Hepatocyte (in vitro differentiated cells): ENCODE data around the gene PLCL2. TPM values are rescaled to one million over a fixed set of nuclear protein-coding genes. Genes with fewer than 3 reads are reported as not detected.

Source experiments
- DNase-seq: peaks from one replicate; pipeline ENCODE4 v3.0.0-alpha.2; 2016; ENCODE audit warnings: low spot score
- H2AFZ ChIP-seq: fragments of 200-600 bp; sonication (generic); 2 replicates; pipeline ENCODE4 v1.6.0; 2016; ENCODE audit warnings: antibody characterized with exemption, mild to moderate bottlenecking
- H3K27ac ChIP-seq: fragments of 200-600 bp; sonication (generic); 2 replicates; pipeline ENCODE4 v1.5.1; 2016; ENCODE audit warnings: mild to moderate bottlenecking
- H3K27me3 ChIP-seq: fragments of 200-600 bp; sonication (generic); 2 replicates; pipeline ENCODE4 v1.6.1; 2016
- H3K36me3 ChIP-seq: fragments of 200-600 bp; sonication (generic); replicated peaks from 2 replicates; pipeline ENCODE4 v1.5.1; 2016; ENCODE audit warnings: low read depth; ENCODE audit not compliant: insufficient read depth
- H3K4me1 ChIP-seq: fragments of 200-600 bp; sonication (generic); 2 replicates; pipeline ENCODE4 v1.5.1; 2016; ENCODE audit warnings: mild to moderate bottlenecking, moderate library complexity; ENCODE audit not compliant: insufficient read depth
- H3K4me2 ChIP-seq: fragments of 200-600 bp; sonication (generic); 2 replicates; pipeline ENCODE4 v1.6.0; 2016
- H3K4me3 ChIP-seq: fragments of 200-600 bp; sonication (generic); 2 replicates; pipeline ENCODE4 v1.5.1; 2016; ENCODE audit warnings: mild to moderate bottlenecking
- H3K79me2 ChIP-seq: fragments of 200-600 bp; sonication (generic); 2 replicates; pipeline ENCODE4 v1.6.0; 2017; ENCODE audit warnings: mild to moderate bottlenecking
- H3K9me2 ChIP-seq: fragments of 200-600 bp; sonication (generic); replicated peaks from 2 replicates; pipeline ENCODE4 v1.6.0; 2017; ENCODE audit warnings: mild to moderate bottlenecking; ENCODE audit not compliant: insufficient read depth
- H3K9me3 ChIP-seq: fragments of 200-600 bp; sonication (generic); 2 replicates; pipeline ENCODE4 v1.5.1; 2016; ENCODE audit warnings: low read depth, mild to moderate bottlenecking
- H4K20me1 ChIP-seq: fragments of 200-600 bp; sonication (generic); 2 replicates; pipeline ENCODE4 v1.6.0; 2016; ENCODE audit warnings: mild to moderate bottlenecking; ENCODE audit not compliant: insufficient read depth, poor library complexity, severe bottlenecking
- EZH2 ChIP-seq: fragments of 200-600 bp; sonication (generic); IDR thresholded peaks from 2 replicates; pipeline ENCODE4 v1.6.1; 2016; ENCODE audit warnings: antibody characterized with exemption, mild to moderate bottlenecking, borderline replicate concordance
- EZH2phosphoT487 ChIP-seq: fragments of 200-600 bp; sonication (generic); IDR thresholded peaks from one replicate; pipeline ENCODE4 v1.6.1; 2018; ENCODE audit warnings: antibody characterized with exemption, mild to moderate bottlenecking, low read depth, moderate library complexity; ENCODE audit not compliant: unreplicated experiment, severe bottlenecking
- WGBS: methylation state at CpG from one replicate; pipeline ENCODE4 v1.1.6; 2016; ENCODE audit warnings: low lambda C conversion rate; ENCODE audit errors: missing lambda C conversion rate; 5-methylcytosine and 5-hydroxymethylcytosine counted together
- polyA plus RNA-seq: library from polyadenylated mRNA; unstranded; fragments of >200 nt; fragmentation: Nextera tagmentation; extraction: Ambion mirVana; gene quantifications from 2 replicates; pipeline ENCODE4 v1.2.1, GENCODE V29; 2016
- total RNA-seq: library from RNA; depleted of rRNA; stranded (reverse); fragments of >200 nt; gene quantifications from 2 replicates; pipeline ENCODE4 v1.2.3, GENCODE V29; 2014
- TF ChIP-seq, protein P1 (sequence below): fragments of 200-600 bp; sonication (generic); IDR thresholded peaks from 2 replicates; pipeline ENCODE4 v1.5.1; 2016; ENCODE audit warnings: antibody characterized with exemption, mild to moderate bottlenecking; ENCODE audit not compliant: poor library complexity

The PLCL2 gene
- total and polyA plus RNA-seq, 2 experiments from 2014 or later, result 3.2 to 14.2 TPM

DNA sequence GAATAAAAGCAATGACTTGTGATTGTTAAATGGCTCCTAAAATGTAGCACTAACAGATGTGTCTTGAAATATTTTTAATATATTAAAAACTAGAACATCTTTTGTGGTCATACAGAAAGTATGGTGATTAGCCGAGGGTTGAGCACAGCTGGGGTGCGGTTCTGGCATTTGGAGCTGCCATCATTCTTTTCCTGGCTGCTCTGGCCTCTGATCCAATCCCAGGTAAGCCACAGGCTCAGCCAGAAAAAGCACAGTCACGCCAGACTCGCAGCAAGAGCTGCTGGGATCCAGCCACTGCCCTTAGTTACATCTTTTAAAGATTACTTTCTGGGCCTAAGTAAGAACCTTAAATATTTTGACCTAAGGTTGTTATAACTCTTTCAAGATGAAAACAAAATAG lies 196.8 kb downstream of the PLCL2 start:
- 72% methylated on average over 4 of the region's 4 CpGs for WGBS
- no peaks in the 10 kb centered on the region for H3K36me3 ChIP-seq
- H3K4me3 ChIP-seq, result no peak overlapping the region

DNA sequence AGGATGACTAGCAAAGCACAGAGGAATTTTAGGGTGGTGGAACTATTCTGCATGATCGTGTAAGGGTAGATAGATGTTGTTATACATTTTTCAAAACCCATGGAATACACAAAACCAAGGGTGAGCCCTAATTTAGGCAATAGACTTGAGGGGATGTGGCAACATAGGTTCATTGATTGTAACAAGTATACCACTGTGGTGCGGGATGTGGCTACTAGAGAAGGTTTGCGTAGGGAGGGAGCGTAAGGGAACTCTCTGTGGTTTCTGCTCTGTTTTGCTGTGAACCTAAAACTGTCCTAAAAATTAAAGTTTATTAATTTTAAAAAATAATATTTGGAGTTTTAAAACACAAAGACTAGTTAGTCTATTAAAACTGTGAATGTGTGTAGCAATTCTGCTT lies 202.8 kb downstream of the PLCL2 start:
- no peaks in the 10 kb centered on the region for H3K79me2 ChIP-seq
- no peak overlapping the region for H3K27ac ChIP-seq
- no peak overlapping the region for H3K4me2 ChIP-seq
- no peak for DNase-seq
- H3K4me3 ChIP-seq, result no peak overlapping the region
- no peaks in the 10 kb centered on the region for H3K36me3 ChIP-seq
- no peaks in the 10 kb centered on the region for H3K9me2 ChIP-seq
- H4K20me1 ChIP-seq, result no peaks in the 10 kb centered on the region
- TF ChIP-seq EZH2phosphoT487, result no peak
- TF ChIP-seq EZH2, result no peak
- no peak overlapping the region for H2AFZ ChIP-seq
- 96% methylated on average over 4 of the region's 4 CpGs for WGBS
- H3K27me3 ChIP-seq, result no peaks in the 10 kb centered on the region
- H3K4me1 ChIP-seq, result no peaks in the 10 kb centered on the region
- H3K9me3 ChIP-seq, result no peaks in the 10 kb centered on the region

More for the DNA sequence above, 196.8 kb downstream of the PLCL2 start:
- H2AFZ ChIP-seq, result no peak overlapping the region
- H3K27ac ChIP-seq, result no peak overlapping the region
- no peaks in the 10 kb centered on the region for H3K79me2 ChIP-seq
- no peak overlapping the region for H3K4me2 ChIP-seq
- TF ChIP-seq, protein P1, sequence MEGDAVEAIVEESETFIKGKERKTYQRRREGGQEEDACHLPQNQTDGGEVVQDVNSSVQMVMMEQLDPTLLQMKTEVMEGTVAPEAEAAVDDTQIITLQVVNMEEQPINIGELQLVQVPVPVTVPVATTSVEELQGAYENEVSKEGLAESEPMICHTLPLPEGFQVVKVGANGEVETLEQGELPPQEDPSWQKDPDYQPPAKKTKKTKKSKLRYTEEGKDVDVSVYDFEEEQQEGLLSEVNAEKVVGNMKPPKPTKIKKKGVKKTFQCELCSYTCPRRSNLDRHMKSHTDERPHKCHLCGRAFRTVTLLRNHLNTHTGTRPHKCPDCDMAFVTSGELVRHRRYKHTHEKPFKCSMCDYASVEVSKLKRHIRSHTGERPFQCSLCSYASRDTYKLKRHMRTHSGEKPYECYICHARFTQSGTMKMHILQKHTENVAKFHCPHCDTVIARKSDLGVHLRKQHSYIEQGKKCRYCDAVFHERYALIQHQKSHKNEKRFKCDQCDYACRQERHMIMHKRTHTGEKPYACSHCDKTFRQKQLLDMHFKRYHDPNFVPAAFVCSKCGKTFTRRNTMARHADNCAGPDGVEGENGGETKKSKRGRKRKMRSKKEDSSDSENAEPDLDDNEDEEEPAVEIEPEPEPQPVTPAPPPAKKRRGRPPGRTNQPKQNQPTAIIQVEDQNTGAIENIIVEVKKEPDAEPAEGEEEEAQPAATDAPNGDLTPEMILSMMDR, result no peak
- no peak for TF ChIP-seq EZH2
- TF ChIP-seq EZH2phosphoT487, result no peak
- H3K4me1 ChIP-seq, result no peaks in the 10 kb centered on the region
- H3K9me2 ChIP-seq, result no peaks in the 10 kb centered on the region
- no peaks in the 10 kb centered on the region for H3K27me3 ChIP-seq
- no peak for DNase-seq
- no peaks in the 10 kb centered on the region for H3K9me3 ChIP-seq
- no peaks in the 10 kb centered on the region for H4K20me1 ChIP-seq

DNA sequence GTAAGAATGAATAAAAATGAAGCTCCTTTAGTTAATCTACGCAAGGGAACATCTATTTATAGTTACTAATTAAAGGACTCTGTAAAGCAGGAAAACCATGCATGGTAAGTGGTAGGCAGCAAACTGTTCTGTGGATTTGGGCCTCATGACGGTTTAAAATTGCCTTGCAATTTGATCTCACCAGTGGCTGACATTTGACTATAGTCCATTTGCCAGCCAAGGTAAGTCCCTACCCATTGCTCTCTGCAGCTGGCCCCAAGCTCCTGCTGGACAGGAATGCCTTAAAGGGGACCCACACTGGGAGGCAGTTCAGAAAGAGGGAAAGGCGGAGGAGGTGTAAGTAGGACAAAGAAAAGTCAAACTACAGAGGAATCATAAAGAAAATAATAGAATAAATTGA lies 203.3 kb downstream of the PLCL2 start:
- H3K27ac ChIP-seq, result no peak overlapping the region
- H3K79me2 ChIP-seq, result no peaks in the 10 kb centered on the region
- no peaks in the 10 kb centered on the region for H3K9me3 ChIP-seq
- TF ChIP-seq EZH2 (no peak), EZH2phosphoT487 (no peak)
- TF ChIP-seq, protein P1, result no peak
- H2AFZ ChIP-seq, result no peak overlapping the region
- no peak for DNase-seq
- no peaks in the 10 kb centered on the region for H3K9me2 ChIP-seq
- no peaks in the 10 kb centered on the region for H4K20me1 ChIP-seq
- H3K36me3 ChIP-seq, result no peaks in the 10 kb centered on the region
- H3K27me3 ChIP-seq, result no peaks in the 10 kb centered on the region
- H3K4me1 ChIP-seq, result no peaks in the 10 kb centered on the region
- no peak overlapping the region for H3K4me2 ChIP-seq
- no peak overlapping the region for H3K4me3 ChIP-seq
- 85% methylated on average over 3 of the region's 3 CpGs for WGBS

DNA sequence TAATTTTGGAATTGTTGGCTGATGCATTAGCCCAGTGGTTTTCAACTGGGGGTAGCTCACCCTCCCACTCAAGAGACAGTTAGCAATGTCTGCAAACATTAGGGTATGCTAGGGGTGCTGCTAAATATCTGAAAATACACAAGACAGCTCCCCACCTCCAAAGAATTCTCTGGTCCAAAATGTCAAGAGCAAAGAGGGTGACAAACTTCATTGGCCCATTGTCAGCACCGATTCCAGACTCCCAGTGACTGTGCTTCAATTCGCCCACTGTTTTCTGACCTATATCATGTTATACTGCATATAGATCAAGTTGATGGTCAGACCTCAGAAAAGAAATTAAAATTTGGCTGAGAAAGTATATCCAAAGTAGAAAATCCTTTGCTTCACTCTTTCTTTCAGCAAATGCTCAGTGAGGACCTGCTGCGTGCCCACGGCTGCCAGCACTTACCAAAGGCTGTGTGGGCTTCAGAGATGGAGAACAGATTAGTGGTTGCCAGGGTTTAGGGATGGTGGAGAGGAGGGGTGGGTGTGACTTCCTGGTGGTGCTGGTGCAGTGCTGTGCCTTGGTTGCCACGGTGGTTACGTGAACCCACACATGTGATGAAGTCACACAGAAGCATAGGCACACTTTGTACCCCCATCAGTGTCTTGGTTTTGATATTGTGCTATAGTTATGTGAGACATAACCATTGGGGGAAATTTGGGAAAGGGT lies 204.0 kb downstream of the PLCL2 start:
- H3K27ac ChIP-seq, result no peak overlapping the region
- no peaks in the 10 kb centered on the region for H3K9me2 ChIP-seq
- H3K4me3 ChIP-seq, result no peak overlapping the region
- H3K79me2 ChIP-seq, result no peaks in the 10 kb centered on the region
- H3K27me3 ChIP-seq, result no peaks in the 10 kb centered on the region
- no peak overlapping the region for H2AFZ ChIP-seq
- no peak for DNase-seq
- H3K4me2 ChIP-seq, result no peak overlapping the region
- no peak for TF ChIP-seq EZH2
- TF ChIP-seq, protein P1, result no peak
- no peak for TF ChIP-seq EZH2phosphoT487
- H4K20me1 ChIP-seq, result no peaks in the 10 kb centered on the region
- H3K36me3 ChIP-seq, result no peaks in the 10 kb centered on the region
- H3K4me1 ChIP-seq, result no peaks in the 10 kb centered on the region
- 97% methylated on average over 6 of the region's 6 CpGs for WGBS
- no peaks in the 10 kb centered on the region for H3K9me3 ChIP-seq
